K562 (cell line): ENCODE results near the gene HDLBP. TPM values are rescaled to one million over a fixed set of nuclear protein-coding genes. Genes with fewer than 3 reads are reported as not detected.

ENCODE experiments used
- ATAC-seq: fragments of 200-7000 bp; cut with Tn5 transposase; 3 replicates; pipeline ENCODE4 v1.9.1; 2020; ENCODE audit warnings: moderate library complexity
- BruUV-seq: library from RNA; stranded (reverse); fragments of 400-500 nt; replicated peaks from 2 replicates; lab custom pipeline; 2021; lab: Mats Ljungman, UMichigan
- CTCF ChIA-PET: fragments of 300-600 bp; formaldehyde crosslinking; extraction: SDS; loops from one replicate; lab custom pipeline; 2021; ENCODE audit warnings: low intra/inter-chr PET ratio; lab: Yijun Ruan, JAX
- POLR2A ChIA-PET: fragments of 300-600, 350-650 bp; sonication (Branson Sonifier 250); formaldehyde crosslinking; extraction: SDS; loops from one replicate; lab custom pipeline; 2021; ENCODE audit warnings: antibody characterized with exemption, inconsistent platforms; lab: Yijun Ruan, JAX
- DNase-seq, 4 experiments: peaks; one replicate each; pipeline versions ENCODE4 v3.0.0 to v3.0.0-alpha.2; 2011 to 2018; ENCODE audit warnings: low spot score in 3 of 4, mixed read lengths in 3 of 4; ENCODE audit errors: extremely low read depth in 1 of 4
- FAIRE-seq: peaks from 2 replicates; lab custom pipeline; 2011; peaks lifted over from hg19 to GRCh38; lab: Jason Lieb, UNC
- H2AFZ ChIP-seq: 2 replicates; pipeline ENCODE4 v1.6.0; 2011; ENCODE audit warnings: low read depth, low read length, control low read depth, inconsistent platforms
- H3K27ac ChIP-seq: fragments of 200-600 bp; 3 replicates; pipeline ENCODE4 v1.8.0; 2011; ENCODE audit warnings: low read depth, mild to moderate bottlenecking, control low read depth, inconsistent platforms, low read length, moderate library complexity, mixed read lengths; ENCODE audit errors: extremely low read depth
- H3K27me3 ChIP-seq, 2 experiments: fragments of 300-600 bp in 1 of 2; 2 replicates in 1 of 2; 3 replicates in 1 of 2; pipeline versions ENCODE4 v1.6.0 to v1.8.0; 2011; ENCODE audit warnings: inconsistent platforms in 2 of 2, low read length in 2 of 2, mild to moderate bottlenecking in 1 of 2, mixed read lengths in 1 of 2, moderate library complexity in 1 of 2; ENCODE audit not compliant: control insufficient read depth in 2 of 2, insufficient read depth in 2 of 2
- H3K36me3 ChIP-seq: fragments of 300-600 bp; 3 replicates; pipeline ENCODE4 v1.8.0; 2011; ENCODE audit warnings: mild to moderate bottlenecking, low read length, inconsistent platforms; ENCODE audit not compliant: control insufficient read depth, insufficient read depth
- H3K4me1 ChIP-seq, 2 experiments: fragments of 200-600 bp in 1 of 2; replicated peaks in 1 of 2; 2 replicates in 1 of 2; 3 replicates in 1 of 2; pipeline versions ENCODE4 v1.5.1 to v1.8.0; 2011; ENCODE audit warnings: inconsistent platforms in 2 of 2, low read length in 2 of 2, mild to moderate bottlenecking in 1 of 2, mixed read lengths in 1 of 2, moderate library complexity in 1 of 2; ENCODE audit not compliant: control insufficient read depth in 2 of 2, insufficient read depth in 2 of 2
- H3K4me2 ChIP-seq: 2 replicates; pipeline ENCODE4 v1.6.1; 2011; ENCODE audit warnings: low read length, control low read depth, inconsistent platforms, mixed read lengths; ENCODE audit not compliant: insufficient read depth
- H3K4me3 ChIP-seq: fragments of 200-600 bp; sonication (generic), shearing (Covaris generic); 2 replicates; pipeline ENCODE4 v1.5.1; 2016; ENCODE audit warnings: control low read depth, inconsistent platforms
- H3K79me2 ChIP-seq: fragments of 200-600 bp; 3 replicates; pipeline ENCODE4 v1.8.0; 2011; ENCODE audit warnings: low read length, inconsistent platforms; ENCODE audit not compliant: control insufficient read depth, insufficient read depth
- H3K9ac ChIP-seq, 2 experiments: 2 replicates each; pipeline versions ENCODE4 v1.6.0 to v1.6.1; 2011; ENCODE audit warnings: low read depth in 2 of 2, low read length in 2 of 2, control low read depth in 1 of 2, inconsistent platforms in 1 of 2, mild to moderate bottlenecking in 1 of 2, mixed read lengths in 1 of 2; ENCODE audit not compliant: insufficient read depth in 1 of 2
- H3K9me1 ChIP-seq: one replicate; pipeline ENCODE4 v1.6.0; 2011; ENCODE audit warnings: inconsistent platforms, mild to moderate bottlenecking, low read length, moderate library complexity; ENCODE audit not compliant: control insufficient read depth, insufficient read depth
- H3K9me3 ChIP-seq: replicated peaks from 2 replicates; pipeline ENCODE4 v1.5.1; 2011; ENCODE audit warnings: low read depth, low read length, inconsistent platforms; ENCODE audit not compliant: control insufficient read depth, insufficient read depth
- H4K20me1 ChIP-seq: replicated peaks from 2 replicates; pipeline ENCODE4 v1.6.1; 2011; ENCODE audit warnings: low read length, inconsistent platforms, mixed read lengths; ENCODE audit not compliant: control insufficient read depth, insufficient read depth
- FUS ChIP-seq: fragments of 200-400 bp; formaldehyde crosslinking; optimal IDR thresholded peaks from 2 replicates; pipeline ENCODE3; 2017; ENCODE audit warnings: low read depth, low read length
- GABPB2 ChIP-seq: fragments of 250-450 bp; sonication (Bioruptor Pico); conservative IDR thresholded peaks from 2 replicates; pipeline ENCODE4 v1.5.1; 2021; ENCODE audit warnings: mild to moderate bottlenecking
- PCBP1 ChIP-seq: fragments of 200-400 bp; formaldehyde crosslinking; IDR thresholded peaks from 2 replicates; pipeline ENCODE4 v1.6.1; 2018; ENCODE audit warnings: mild to moderate bottlenecking, low read depth, low read length; ENCODE audit not compliant: poor library complexity, severe bottlenecking
- PHF8 ChIP-seq: fragments of 200-600 bp; sonication (generic); IDR thresholded peaks from 2 replicates; pipeline ENCODE4 v1.6.1; 2012; ENCODE audit warnings: mixed run types, mild to moderate bottlenecking, inconsistent platforms, low read length, moderate library complexity, borderline replicate concordance
- PML ChIP-seq: IDR thresholded peaks from 2 replicates; pipeline ENCODE4 v1.6.1; 2012; ENCODE audit warnings: low read length, inconsistent platforms
- POLR3A ChIP-seq: IDR thresholded peaks from 2 replicates; pipeline ENCODE4 v1.6.1; 2011; ENCODE audit warnings: borderline replicate concordance, mild to moderate bottlenecking, moderate library complexity; ENCODE audit not compliant: insufficient read length, insufficient read depth; ENCODE audit errors: extremely low read depth
- POLR3G ChIP-seq: IDR thresholded peaks from 2 replicates; pipeline ENCODE4 v1.6.1; 2011; ENCODE audit not compliant: insufficient read length, insufficient replicate concordance; ENCODE audit errors: extremely low read depth
- TCFL5 ChIP-seq: fragments of 250-450 bp; sonication (Bioruptor Pico); conservative IDR thresholded peaks from 2 replicates; pipeline ENCODE4 v1.6.1; 2021; ENCODE audit warnings: mild to moderate bottlenecking, moderate library complexity, matching md5 sums
- ZBTB17 ChIP-seq: fragments of 450-650 bp; formaldehyde crosslinking; IDR thresholded peaks from 2 replicates; pipeline ENCODE4 v1.4.0; 2020; ENCODE audit warnings: mild to moderate bottlenecking
- ZNF644 ChIP-seq: fragments of 200-800 bp; sonication (Bioruptor generic); IDR thresholded peaks from 2 replicates; pipeline ENCODE4 v1.6.1; 2016; ENCODE audit warnings: low read depth, missing genetic modification characterization, missing compliant biosample characterization
- WGBS: fragments of 100-300 bp; shearing (Covaris generic); methylation state at CpG from one replicate; pipeline ENCODE4 v1.1.6; 2016; ENCODE audit warnings: low coverage, mixed read lengths; ENCODE audit not compliant: insufficient coverage; ENCODE audit errors: missing lambda C conversion rate; 5-methylcytosine and 5-hydroxymethylcytosine counted together
- in situ Hi-C: fragments of 300-500 bp; cut with MboI; formaldehyde crosslinking; loops from 4 replicates; pipeline ENCODE4 v1.15.0; 2018; ENCODE audit warnings: inconsistent platforms, mixed read lengths
- intact Hi-C: fragments of 100-400 bp; cut with micrococcal nuclease; formaldehyde crosslinking; loops from 2 replicates; pipeline ENCODE4 v1.14.2; 2022
- polyA plus RNA-seq, 8 experiments: library from polyadenylated mRNA; depleted of rRNA in 4 of 8; stranded (reverse) in 5 of 8; unstranded in 3 of 8; fragments of >200 nt; fragmentation: Nextera tagmentation in 2 of 8; fragmentation: Illumina TruSeq in 1 of 8; extraction: Ambion mirVana in 2 of 8; extraction: Trizol in 1 of 8; gene quantifications; 2 replicates each; pipeline versions ENCODE4 v1.2.1 to v1.2.3, GENCODE V29; 2011 to 2014; ENCODE audit warnings: inconsistent platforms in 1 of 8, missing spikeins in 1 of 8
- total RNA-seq, 7 experiments: library from RNA; depleted of rRNA in 6 of 7; stranded (reverse); fragments of >200 nt in 6 of 7; fragmentation: Illumina TruSeq in 2 of 7; extraction: Trizol in 2 of 7; gene quantifications; 2 replicates each; pipeline versions ENCODE4 v1.2.1 to v1.2.3, GENCODE V29; 2011 to 2021; ENCODE audit warnings: low replicate concordance in 1 of 7
- TF ChIP-seq, protein P1 (sequence below): fragments of 250-450 bp; sonication (Bioruptor Pico); IDR thresholded peaks from 2 replicates; pipeline ENCODE4 v1.8.0; 2022; ENCODE audit warnings: moderate library complexity, mild to moderate bottlenecking, inconsistent platforms
- TF ChIP-seq, protein P2 (sequence below): fragments of 250-450 bp; sonication (Bioruptor Pico); IDR thresholded peaks from 2 replicates; pipeline ENCODE4 v1.8.0; 2021; ENCODE audit warnings: moderate library complexity, mild to moderate bottlenecking, inconsistent platforms

HDLBP gene
- total and polyA plus RNA-seq, 9 of the 15 experiments (the other 6 are each of a cell fraction or from before 2014, with no cell fraction given): 24.4 to 378 (median 146) TPM

- Histone ChIP-seq H3K9me3 (no peaks in the 10 kb centered on the region), H3K9me1 (no peaks in the 10 kb centered on the region), H3K79me2 (peaks cover 15% of the 10 kb centered on the region), H3K27ac (no peak overlapping the region), H3K27me3 (peaks cover 5 to 37% of the 10 kb centered on the region in 2 experiments; a peak in 4 of 5 replicates), H4K20me1 (peaks cover 5% of the 10 kb centered on the region; the same call in 1 of the 2 replicates), H3K4me2 (no peak overlapping the region), H2AFZ (no peak overlapping the region), H3K36me3 (0 out of 3 replicates have a peak, but pooled peaks cover 3% of the 10 kb centered on the region), H3K4me1 (peaks cover 2 to 25% of the 10 kb centered on the region in 2 experiments; a peak in 3 of 5 replicates), H3K9ac (no peak overlapping the region; a peak in 1 of 4 replicates), H3K4me3 (no peak overlapping the region)
- no TSS peak for BruUV-seq
- ATAC-seq (no peak), FAIRE-seq (no peak), DNase-seq (no peak)
- 39% methylated on average over 9 of the region's 14 CpGs for WGBS
- ChIA-PET CTCF (no interaction called here), POLR2A (interaction anchor here (0.5 to 1.1 kb wide), 4 partner anchors 10 to 283 kb away, joined by 3 to 4 read pairs (median 3); no protein-coding TSS in a partner anchor)
- intact Hi-C loops (loop anchor here (5.0 kb wide), 1 partner anchor 139 kb away; no protein-coding TSS in a partner anchor), in situ Hi-C loops (no loop called here)
- no peak for TF ChIP-seq FUS
- TF ChIP-seq PML: no peak
- no peak for TF ChIP-seq PHF8
- TF ChIP-seq ZBTB17 (CRISPR knock-in tag): no peak
- no peak for TF ChIP-seq ZNF644 (tag)
- TF ChIP-seq TCFL5 (CRISPR knock-in tag): no peak
- no peak for TF ChIP-seq PCBP1
- TF ChIP-seq POLR3G: no peak
- TF ChIP-seq, protein P1, sequence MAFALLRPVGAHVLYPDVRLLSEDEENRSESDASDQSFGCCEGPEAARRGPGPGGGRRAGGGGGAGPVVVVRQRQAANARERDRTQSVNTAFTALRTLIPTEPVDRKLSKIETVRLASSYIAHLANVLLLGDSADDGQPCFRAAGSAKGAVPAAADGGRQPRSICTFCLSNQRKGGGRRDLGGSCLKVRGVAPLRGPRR (CRISPR knock-in tag): no peak
- TF ChIP-seq, protein P2, sequence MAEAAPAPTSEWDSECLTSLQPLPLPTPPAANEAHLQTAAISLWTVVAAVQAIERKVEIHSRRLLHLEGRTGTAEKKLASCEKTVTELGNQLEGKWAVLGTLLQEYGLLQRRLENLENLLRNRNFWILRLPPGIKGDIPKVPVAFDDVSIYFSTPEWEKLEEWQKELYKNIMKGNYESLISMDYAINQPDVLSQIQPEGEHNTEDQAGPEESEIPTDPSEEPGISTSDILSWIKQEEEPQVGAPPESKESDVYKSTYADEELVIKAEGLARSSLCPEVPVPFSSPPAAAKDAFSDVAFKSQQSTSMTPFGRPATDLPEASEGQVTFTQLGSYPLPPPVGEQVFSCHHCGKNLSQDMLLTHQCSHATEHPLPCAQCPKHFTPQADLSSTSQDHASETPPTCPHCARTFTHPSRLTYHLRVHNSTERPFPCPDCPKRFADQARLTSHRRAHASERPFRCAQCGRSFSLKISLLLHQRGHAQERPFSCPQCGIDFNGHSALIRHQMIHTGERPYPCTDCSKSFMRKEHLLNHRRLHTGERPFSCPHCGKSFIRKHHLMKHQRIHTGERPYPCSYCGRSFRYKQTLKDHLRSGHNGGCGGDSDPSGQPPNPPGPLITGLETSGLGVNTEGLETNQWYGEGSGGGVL (CRISPR knock-in tag): no peak
- TF ChIP-seq POLR3A: no peak
- no peak for TF ChIP-seq GABPB2 (CRISPR knock-in tag)
Measured at GRCh38 chr2:241216211-241216761, 99.2 kb downstream of the HDLBP start.
